Inferior parietal cortex (tissue), 1 donor: Measurements from ENCODE around the gene CPAMD8.
"Not testable (repeated sequence)": the region's sequence is repeated elsewhere in the genome, so short reads cannot be mapped to it uniquely, and the experiment has no call there.

ENCODE experiments used
- DNase-seq: peaks from one replicate; pipeline ENCODE4 v3.0.0-alpha.2; 2016; ENCODE audit errors: extremely low spot score

CPAMD8 gene

GRCh38 chr19:17041976-17042375 is 15.4 kb upstream of the CPAMD8 start:
- DNase-seq: no peak

- no peak for DNase-seq
These were observed 11.4 kb upstream of the CPAMD8 start for GRCh38 chr19:17037966-17038500.

GRCh38 chr19:17037184-17037583 is 10.6 kb upstream of the CPAMD8 start:
- DNase-seq: no peak

- no peak for DNase-seq
These were observed 10.0 kb upstream of the CPAMD8 start for GRCh38 chr19:17036640-17037039.

- no peak for DNase-seq
These were observed 9.3 kb upstream of the CPAMD8 start for GRCh38 chr19:17035842-17036424.

- no peak for DNase-seq
These were observed 5.1 kb upstream of the CPAMD8 start for GRCh38 chr19:17031741-17032140.

- no peak for DNase-seq
These were observed 945 bp upstream of the CPAMD8 start for GRCh38 chr19:17027535-17027975.

GRCh38 chr19:17025991-17026658 is 485 bp downstream of the CPAMD8 start:
- DNase-seq: no peak

GRCh38 chr19:17025361-17025760 is 1.2 kb downstream of the CPAMD8 start:
- no peak for DNase-seq

GRCh38 chr19:17024941-17025340 is 1.7 kb downstream of the CPAMD8 start:
- DNase-seq: not testable (repeated sequence)

- DNase-seq: no peak
These were observed 2.8 kb downstream of the CPAMD8 start for GRCh38 chr19:17023805-17024204.

GRCh38 chr19:17022738-17023137 is 3.9 kb downstream of the CPAMD8 start:
- DNase-seq: no peak

GRCh38 chr19:17021793-17022590 is 4.6 kb downstream of the CPAMD8 start:
- DNase-seq: no peak

GRCh38 chr19:17021328-17021727 is 5.3 kb downstream of the CPAMD8 start:
- DNase-seq: no peak

GRCh38 chr19:17020823-17021222 is 5.8 kb downstream of the CPAMD8 start:
- DNase-seq: no peak

- DNase-seq: peak; percentile 5
These were observed 6.2 kb downstream of the CPAMD8 start for GRCh38 chr19:17020385-17020784.

GRCh38 chr19:17014212-17014861 is 12.3 kb downstream of the CPAMD8 start:
- not testable (repeated sequence) for DNase-seq

- no peak for DNase-seq
These were observed 15.1 kb downstream of the CPAMD8 start for GRCh38 chr19:17011485-17011884.

GRCh38 chr19:17006579-17006978 is 20.0 kb downstream of the CPAMD8 start:
- DNase-seq: no peak

GRCh38 chr19:17005000-17005399 is 21.6 kb downstream of the CPAMD8 start:
- DNase-seq: no peak

GRCh38 chr19:17004386-17004785 is 22.2 kb downstream of the CPAMD8 start:
- no peak for DNase-seq

- DNase-seq: no peak
These were observed 24.2 kb downstream of the CPAMD8 start for GRCh38 chr19:17002455-17002854.
